ENCODE results near the gene RASGRF1.

Gene RASGRF1

GRCh38 chr15:78959360-78959759, 131.2 kb downstream of the RASGRF1 start:
- DNase-seq (ENCODE audit: low read depth in 2 of 2, low spot score in 1 of 2): no peak

GRCh38 chr15:78957416-78958093, 133.0 kb downstream of the RASGRF1 start:
- no peak for DNase-seq (ENCODE audit: low read depth in 2 of 2, low spot score in 1 of 2)

GRCh38 chr15:78956937-78957336, 133.6 kb downstream of the RASGRF1 start:
- no peak for DNase-seq (ENCODE audit: low read depth in 2 of 2, low spot score in 1 of 2)

GRCh38 chr15:78955355-78955754, 135.2 kb downstream of the RASGRF1 start:
- DNase-seq (ENCODE audit: low read depth in 2 of 2, low spot score in 1 of 2): no peak

- DNase-seq (ENCODE audit: low read depth in 2 of 2, low spot score in 1 of 2): no peak
Observed at GRCh38 chr15:78951841-78952238, 138.7 kb downstream of the RASGRF1 start.

- DNase-seq (ENCODE audit: low read depth in 2 of 2, low spot score in 1 of 2): no peak
Observed at GRCh38 chr15:78950902-78951840, 139.4 kb downstream of the RASGRF1 start.

- no peak for DNase-seq (ENCODE audit: low read depth in 2 of 2, low spot score in 1 of 2)
Observed at GRCh38 chr15:78950343-78950742, 140.2 kb downstream of the RASGRF1 start.

- no peak for DNase-seq (ENCODE audit: low read depth in 2 of 2, low spot score in 1 of 2)
Observed at GRCh38 chr15:78949461-78949860, 141.1 kb downstream of the RASGRF1 start.

- no peak for DNase-seq (ENCODE audit: low read depth in 2 of 2, low spot score in 1 of 2)
Observed at GRCh38 chr15:78947506-78947905, 143.1 kb downstream of the RASGRF1 start.

GRCh38 chr15:78946493-78946892, 144.1 kb downstream of the RASGRF1 start:
- DNase-seq (ENCODE audit: low read depth in 2 of 2, low spot score in 1 of 2): no peak

GRCh38 chr15:78944669-78945407, 145.7 kb downstream of the RASGRF1 start, which contains the start of gene CTSH:
TSS of gene CTSH (minus strand) at chr15:78945046. CDS start at chr15:78944981, 65 bp downstream.
- DNase-seq (ENCODE audit: low read depth in 2 of 2, low spot score in 1 of 2): peak; percentile 35 to 37

- no peak for DNase-seq (ENCODE audit: low read depth in 2 of 2, low spot score in 1 of 2)
Observed at GRCh38 chr15:78944202-78944625, 146.4 kb downstream of the RASGRF1 start.

GRCh38 chr15:78943692-78944091, 146.9 kb downstream of the RASGRF1 start:
- DNase-seq (ENCODE audit: low read depth in 2 of 2, low spot score in 1 of 2): no peak

- DNase-seq (ENCODE audit: low read depth in 2 of 2, low spot score in 1 of 2): no peak
Observed at GRCh38 chr15:78942741-78943140, 147.8 kb downstream of the RASGRF1 start.

- no peak for DNase-seq (ENCODE audit: low read depth in 2 of 2, low spot score in 1 of 2)
Observed at GRCh38 chr15:78938658-78939488, 151.7 kb downstream of the RASGRF1 start.

- DNase-seq (ENCODE audit: low read depth in 2 of 2, low spot score in 1 of 2): no peak
Observed at GRCh38 chr15:78937132-78937739, 153.3 kb downstream of the RASGRF1 start.

GRCh38 chr15:78934655-78935023, 155.9 kb downstream of the RASGRF1 start:
- DNase-seq (ENCODE audit: low read depth in 2 of 2, low spot score in 1 of 2): no peak

GRCh38 chr15:78933823-78934654, 156.5 kb downstream of the RASGRF1 start:
- no peak for DNase-seq (ENCODE audit: low read depth in 2 of 2, low spot score in 1 of 2)

- DNase-seq (ENCODE audit: low read depth in 2 of 2, low spot score in 1 of 2): no peak
Observed at GRCh38 chr15:78933187-78933822, 157.3 kb downstream of the RASGRF1 start.

Data from stimulated activated CD8-positive, alpha-beta memory T cell treated with anti-CD3 and anti-CD28 coated beads, Interleukin-4, amount 100 ng/mL, for 4 hours (primary cell).